Measurements from ENCODE around the gene WEE2. TPM values are rescaled to one million over a fixed set of nuclear protein-coding genes. Genes with fewer than 3 reads are reported as not detected.

Gene WEE2
- total and polyA plus RNA-seq, 4 experiments from 2014 or later: not detected

GRCh38 chr7:141722529-141722928 is 14.4 kb downstream of the WEE2 start:
- CTCF ChIA-PET (ENCODE audit: partially characterized antibody): interaction anchor here (1.3 to 3.1 kb wide), 2 partner anchors 15 to 68 kb away, joined by 4 to 15 read pairs; partner anchors contain the start of gene SSBP1
- Mint-ChIP-seq H3K27me3 (no peaks in the 10 kb centered on the region), H3K9me3 (no peaks in the 10 kb centered on the region), H3K4me1 (no peaks in the 10 kb centered on the region), H3K27ac (no peak overlapping the region), H3K4me3 (no peak overlapping the region), H3K36me3 (peaks cover 0 to 25% of the 10 kb centered on the region in 2 donors)
- intact Hi-C loops (cut with micrococcal nuclease): no loop called here
- no peaks in the 10 kb centered on the region for H3K4me1 ChIP-seq (ENCODE audit: insufficient read depth, low read length)
- H3K9me3 ChIP-seq (ENCODE audit: control insufficient read depth in 1 of 2, low read length in 2 of 2): no peaks in the 10 kb centered on the region
- DNase-seq: no peak
- POLR2A ChIA-PET (ENCODE audit: partially characterized antibody): interaction anchor here (1.0 to 2.7 kb wide), 2 partner anchors 16 to 21 kb away, joined by 3 to 13 read pairs; partner anchors contain the start of genes DENND11 and SSBP1
- no peak overlapping the region for H3K4me3 ChIP-seq (ENCODE audit: low read length in 2 of 2)
- H3K36me3 ChIP-seq (ENCODE audit: insufficient read depth, low read length): no peaks in the 10 kb centered on the region
- H3K27me3 ChIP-seq (ENCODE audit: insufficient read depth, low read length): no peaks in the 10 kb centered on the region
- no peak overlapping the region for H3K27ac ChIP-seq (ENCODE audit: low read depth, low read length)

GRCh38 chr7:141729020-141729419 is 20.9 kb downstream of the WEE2 start:
- Histone ChIP-seq H3K27ac (ENCODE audit: low read depth, low read length) (no peak overlapping the region), H3K9me3 (ENCODE audit: control insufficient read depth in 1 of 2, low read length in 2 of 2) (no peaks in the 10 kb centered on the region), H3K27me3 (ENCODE audit: insufficient read depth, low read length) (no peaks in the 10 kb centered on the region), H3K36me3 (ENCODE audit: insufficient read depth, low read length) (no peaks in the 10 kb centered on the region), H3K4me1 (ENCODE audit: insufficient read depth, low read length) (no peaks in the 10 kb centered on the region), H3K4me3 (ENCODE audit: low read length in 2 of 2) (no peak overlapping the region)
- Mint-ChIP-seq H3K4me3 (no peak overlapping the region), H3K36me3 (peaks cover 0 to 7% of the 10 kb centered on the region in 2 donors), H3K27me3 (no peaks in the 10 kb centered on the region), H3K9me3 (peaks cover 0 to 2% (median 0%) of the 10 kb centered on the region in 8 donors), H3K27ac (no peak overlapping the region), H3K4me1 (no peaks in the 10 kb centered on the region)
- ChIA-PET POLR2A (ENCODE audit: partially characterized antibody) (interaction anchor here (0.7 kb wide), 1 partner anchor 9 kb away, joined by 3 read pairs; the partner anchor contains the start of gene SSBP1), CTCF (ENCODE audit: partially characterized antibody) (interaction anchor here (2.2 kb wide), 1 partner anchor 9 kb away, joined by 12 read pairs; the partner anchor contains the start of gene SSBP1)
- intact Hi-C loops (cut with micrococcal nuclease): no loop called here
- DNase-seq: no peak

DNA sequence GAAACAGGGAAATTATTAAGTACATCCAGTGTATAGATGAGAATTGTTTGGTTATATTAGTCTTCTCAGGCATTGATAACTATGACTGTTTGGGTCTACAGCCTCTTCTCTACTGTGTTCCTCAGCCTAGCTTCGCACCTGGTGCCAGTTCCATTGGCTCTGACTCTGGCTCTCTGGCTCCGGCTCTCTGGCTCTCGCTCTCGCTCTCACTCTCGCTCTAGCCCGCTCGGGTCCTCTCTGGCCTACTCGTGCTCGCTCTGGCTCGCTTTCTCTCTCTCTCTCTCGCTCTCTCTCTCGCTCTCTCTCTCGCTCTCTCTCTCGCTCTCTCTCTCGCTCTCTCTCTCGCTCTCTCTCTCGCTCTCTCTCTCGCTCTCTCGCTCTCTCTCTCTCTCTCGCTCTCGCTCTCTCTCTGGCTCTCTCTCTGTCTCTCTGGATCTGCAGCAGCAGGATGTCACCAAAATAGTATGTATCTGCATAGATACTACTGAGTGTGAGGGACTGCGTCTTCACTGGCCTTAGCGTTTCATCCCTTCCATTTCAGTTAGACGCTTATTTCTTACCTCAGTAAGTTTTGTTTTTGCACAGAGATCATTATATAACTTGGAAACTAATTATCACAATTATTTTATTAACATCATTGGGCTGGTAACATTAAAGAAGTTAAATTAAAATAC is 23.5 kb downstream of the WEE2 start:
- Mint-ChIP-seq H3K27me3 (no peaks in the 10 kb centered on the region), H3K27ac (no peak overlapping the region), H3K36me3 (no peaks in the 10 kb centered on the region), H3K4me1 (peaks cover 0 to 5% (median 3%) of the 10 kb centered on the region in 4 donors), H3K4me3 (peak overlapping the region in 1 of 8 donors; percentile 35), H3K9me3 (peaks cover 0 to 2% (median 0%) of the 10 kb centered on the region in 8 donors)
- Histone ChIP-seq H3K4me1 (ENCODE audit: insufficient read depth, low read length) (peaks cover under 1% of the 10 kb centered on the region), H3K9me3 (ENCODE audit: control insufficient read depth in 1 of 2, low read length in 2 of 2) (no peaks in the 10 kb centered on the region), H3K36me3 (ENCODE audit: insufficient read depth, low read length) (no peaks in the 10 kb centered on the region), H3K27ac (ENCODE audit: low read depth, low read length) (no peak overlapping the region), H3K4me3 (ENCODE audit: low read length in 2 of 2) (no peak overlapping the region), H3K27me3 (ENCODE audit: insufficient read depth, low read length) (no peaks in the 10 kb centered on the region)
- ChIA-PET POLR2A (ENCODE audit: partially characterized antibody) (no interaction called here), CTCF (ENCODE audit: partially characterized antibody) (interaction anchor here (1.7 to 1.9 kb wide), 2 partner anchors 15 to 78 kb away, joined by 4 to 7 read pairs; no protein-coding TSS in a partner anchor)
- DNase-seq: no peak
- intact Hi-C loops (cut with micrococcal nuclease): loop anchor here (10.0 kb wide), 1 partner anchor 1037 kb away; the partner anchor contains the start of gene NDUFB2

DNA sequence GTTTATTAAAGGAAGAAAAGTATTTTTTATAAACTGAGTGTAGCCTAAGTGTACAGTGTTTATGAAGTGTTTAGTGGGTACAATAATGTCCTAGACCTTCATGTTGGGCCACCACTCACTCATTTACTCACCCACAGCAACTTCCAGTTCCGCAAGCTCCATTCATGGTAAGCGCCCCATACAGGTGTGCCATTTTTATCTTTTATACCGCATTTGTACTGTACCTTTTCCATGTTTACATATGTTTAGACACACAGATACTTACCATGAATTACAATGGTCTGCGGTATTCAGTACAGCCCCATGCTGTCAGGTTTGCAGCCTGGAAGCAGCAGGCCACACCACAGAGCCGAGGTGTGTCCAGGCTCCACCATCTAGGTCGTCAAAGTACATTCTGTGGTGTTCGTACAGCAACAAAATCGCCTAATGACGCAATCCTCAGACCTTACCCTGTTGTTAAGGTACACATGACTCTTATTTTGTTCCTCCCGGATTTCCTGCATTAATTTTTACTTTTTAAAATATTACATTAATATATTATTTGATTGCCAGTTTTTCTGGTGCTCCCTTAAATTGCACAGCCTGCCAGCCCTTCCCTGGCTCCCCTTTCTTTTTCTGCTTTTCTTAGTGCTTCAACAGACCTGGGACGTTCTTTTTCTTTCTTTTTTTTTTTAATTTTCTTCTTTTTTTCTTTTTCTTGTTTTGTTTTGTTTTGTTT is 29.1 kb downstream of the WEE2 start:
- Mint-ChIP-seq H3K9me3 (no peaks in the 10 kb centered on the region), H3K27ac (peak overlapping the region; percentile 96 to 99 (median 99)), H3K4me1 (peaks cover 23 to 55% (median 36%) of the 10 kb centered on the region in 4 donors), H3K36me3 (peaks cover 21 to 34% of the 10 kb centered on the region in 2 donors), H3K4me3 (peak overlapping the region; percentile 98 to 100 (median 99)), H3K27me3 (no peaks in the 10 kb centered on the region)
- Histone ChIP-seq H3K4me3 (ENCODE audit: low read length in 2 of 2) (peak overlapping the region; percentile 67 to 95), H3K27ac (ENCODE audit: low read depth, low read length) (peak overlapping the region; percentile 85), H3K9me3 (ENCODE audit: control insufficient read depth in 1 of 2, low read length in 2 of 2) (no peaks in the 10 kb centered on the region), H3K4me1 (ENCODE audit: insufficient read depth, low read length) (peaks cover 36% of the 10 kb centered on the region), H3K27me3 (ENCODE audit: insufficient read depth, low read length) (no peaks in the 10 kb centered on the region), H3K36me3 (ENCODE audit: insufficient read depth, low read length) (peaks cover 21% of the 10 kb centered on the region)
- ChIA-PET CTCF (ENCODE audit: partially characterized antibody) (interaction anchor here (0.6 to 6.0 kb wide), 21 partner anchors 9 to 825 kb away, joined by 3 to 74 read pairs (median 5); partner anchors contain the start of genes AGK, DENND11, MRPS33 and WEE2), POLR2A (ENCODE audit: partially characterized antibody) (interaction anchor here (0.9 to 3.7 kb wide), 17 partner anchors 8 to 723 kb away, joined by 3 to 89 read pairs (median 5); partner anchors contain the start of genes AGK, DENND11, MRPS33 and TAS2R3)
- intact Hi-C loops (cut with micrococcal nuclease): loop anchor here (5.0 to 10.0 kb wide), 2 partner anchors 1042 to 1625 kb away; partner anchors contain the start of genes FAM131B and NDUFB2
- peak; percentile 36 to 58 (median 47) for DNase-seq

GRCh38 chr7:141737836-141738591 is 29.9 kb downstream of the WEE2 start, which contains the start of gene SSBP1:
Gene SSBP1, plus strand, starts transcription at chr7:141738358. Its CDS starts 809 bp downstream, at chr7:141739167.
- Mint-ChIP-seq H3K27me3 (no peaks in the 10 kb centered on the region), H3K9me3 (no peaks in the 10 kb centered on the region), H3K4me3 (peak within 1 kb of the TSS; percentile 98 to 100 (median 99)), H3K36me3 (peaks cover 26 to 41% of the 10 kb centered on the region in 2 donors), H3K4me1 (peaks cover 26 to 60% (median 38%) of the 10 kb centered on the region in 4 donors), H3K27ac (peak within 1 kb of the TSS; percentile 96 to 99 (median 99))
- Histone ChIP-seq H3K4me1 (ENCODE audit: insufficient read depth, low read length) (peaks cover 36% of the 10 kb centered on the region), H3K27ac (ENCODE audit: low read depth, low read length) (peak within 1 kb of the TSS; percentile 85), H3K27me3 (ENCODE audit: insufficient read depth, low read length) (no peaks in the 10 kb centered on the region), H3K36me3 (ENCODE audit: insufficient read depth, low read length) (peaks cover 28% of the 10 kb centered on the region), H3K9me3 (ENCODE audit: control insufficient read depth in 1 of 2, low read length in 2 of 2) (no peaks in the 10 kb centered on the region), H3K4me3 (ENCODE audit: low read length in 2 of 2) (peak within 1 kb of the TSS; percentile 94 to 95)
- intact Hi-C loops (cut with micrococcal nuclease): loop anchor here (1.0 to 10.0 kb wide), 7 partner anchors 37 to 1624 kb away; partner anchors contain the start of genes AGK, BRAF, FAM131B and MKRN1
- DNase-seq: peak; percentile 93 to 95 (median 93)
- POLR2A ChIA-PET (ENCODE audit: partially characterized antibody): interaction anchor here (0.7 to 3.7 kb wide), 23 partner anchors 9 to 1260 kb away, joined by 3 to 89 read pairs (median 4); partner anchors contain the start of genes AGK, DENND11, MRPS33 and TAS2R3
- CTCF ChIA-PET (ENCODE audit: partially characterized antibody): interaction anchor here (0.6 to 6.0 kb wide), 22 partner anchors 9 to 722 kb away, joined by 3 to 74 read pairs (median 4); partner anchors contain the start of genes AGK, DENND11, MRPS33 and WEE2

DNA sequence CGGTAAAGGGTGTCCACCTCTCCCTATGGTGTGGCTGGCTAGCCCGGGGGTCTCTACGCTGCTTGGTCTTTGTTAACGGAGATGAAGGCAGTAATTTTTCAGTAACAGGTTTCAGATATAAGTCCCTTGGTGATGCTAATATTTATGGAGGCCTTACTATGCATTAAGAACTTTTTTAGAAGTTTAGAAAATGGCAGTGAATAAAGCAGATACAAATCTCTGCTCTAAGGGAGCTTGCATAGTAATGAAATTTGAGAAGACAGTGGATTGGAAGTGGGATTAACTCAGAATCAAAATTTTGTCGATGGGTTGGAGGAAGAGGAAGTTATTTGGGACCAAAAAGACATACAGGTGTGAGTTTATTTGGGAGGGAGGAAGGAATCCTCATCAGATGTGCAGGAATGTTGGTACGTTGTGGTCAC is 30.4 kb downstream of the WEE2 start:
- H3K27me3 ChIP-seq (ENCODE audit: insufficient read depth, low read length): no peaks in the 10 kb centered on the region
- Mint-ChIP-seq H3K36me3 (peaks cover 32 to 46% of the 10 kb centered on the region in 2 donors), H3K27me3 (no peaks in the 10 kb centered on the region), H3K27ac (peak overlapping the region; percentile 96 to 99 (median 99)), H3K4me3 (peak overlapping the region; percentile 98 to 100 (median 99)), H3K9me3 (no peaks in the 10 kb centered on the region), H3K4me1 (peaks cover 29 to 65% (median 38%) of the 10 kb centered on the region in 4 donors)
- peak overlapping the region; percentile 85 for H3K27ac ChIP-seq (ENCODE audit: low read depth, low read length)
- no peak for DNase-seq
- intact Hi-C loops (cut with micrococcal nuclease): loop anchor here (1.0 to 10.0 kb wide), 7 partner anchors 37 to 1624 kb away; partner anchors contain the start of genes AGK, BRAF, FAM131B and MKRN1
- POLR2A ChIA-PET (ENCODE audit: partially characterized antibody): interaction anchor here (0.7 to 3.7 kb wide), 18 partner anchors 10 to 1260 kb away, joined by 3 to 89 read pairs (median 4); partner anchors contain the start of genes AGK, DENND11 and MRPS33
- H3K4me1 ChIP-seq (ENCODE audit: insufficient read depth, low read length): peaks cover 36% of the 10 kb centered on the region
- H3K36me3 ChIP-seq (ENCODE audit: insufficient read depth, low read length): peaks cover 34% of the 10 kb centered on the region
- CTCF ChIA-PET (ENCODE audit: partially characterized antibody): interaction anchor here (0.7 to 6.0 kb wide), 17 partner anchors 9 to 723 kb away, joined by 3 to 74 read pairs (median 5); partner anchors contain the start of genes AGK, DENND11, MRPS33 and WEE2
- H3K4me3 ChIP-seq (ENCODE audit: low read length in 2 of 2): peak overlapping the region; percentile 94 to 95
- no peaks in the 10 kb centered on the region for H3K9me3 ChIP-seq (ENCODE audit: control insufficient read depth in 1 of 2, low read length in 2 of 2)

Data from CD4-positive, alpha-beta memory T cell (primary cell).